SKM-1 treated with dmso at 0.1 percent for 144 hours (cell line): ENCODE data around the gene CLPTM1L.
"Not testable (repeated sequence)": the region's sequence is repeated elsewhere in the genome, so short reads cannot be mapped to it uniquely, and the experiment has no call there.

ENCODE experiments used
- DNase-seq: peaks from one replicate; lab custom pipeline; 2025; ENCODE audit not compliant: unreplicated experiment; lab: John Stamatoyannopoulos, UW

The CLPTM1L gene

GRCh38 chr5:1329111-1329579 lies 15.8 kb downstream of the CLPTM1L start:
- DNase-seq: no peak

GRCh38 chr5:1328237-1329110 lies 16.4 kb downstream of the CLPTM1L start:
- not testable (repeated sequence) for DNase-seq

GRCh38 chr5:1326901-1327756 lies 17.8 kb downstream of the CLPTM1L start:
- DNase-seq: not testable (repeated sequence)

GRCh38 chr5:1326532-1326875 lies 18.4 kb downstream of the CLPTM1L start:
- DNase-seq: not testable (repeated sequence)

GRCh38 chr5:1325870-1326531 lies 18.9 kb downstream of the CLPTM1L start:
- DNase-seq: no peak

GRCh38 chr5:1325191-1325741 lies 19.6 kb downstream of the CLPTM1L start:
- no peak for DNase-seq

GRCh38 chr5:1324719-1325190 lies 20.1 kb downstream of the CLPTM1L start:
- no peak for DNase-seq

- no peak for DNase-seq
These were observed 20.6 kb downstream of the CLPTM1L start for GRCh38 chr5:1324301-1324700.

- no peak for DNase-seq
These were observed 21.1 kb downstream of the CLPTM1L start for GRCh38 chr5:1323803-1324173.

- DNase-seq: no peak
These were observed 21.7 kb downstream of the CLPTM1L start for GRCh38 chr5:1322955-1323802.

GRCh38 chr5:1322036-1322900 lies 22.6 kb downstream of the CLPTM1L start:
- no peak for DNase-seq

GRCh38 chr5:1321576-1321975 lies 23.3 kb downstream of the CLPTM1L start:
- no peak for DNase-seq

- no peak for DNase-seq
These were observed 24.2 kb downstream of the CLPTM1L start for GRCh38 chr5:1320436-1321344.

GRCh38 chr5:1319436-1320256 lies 25.3 kb downstream of the CLPTM1L start:
- no peak for DNase-seq

- DNase-seq: no peak
These were observed 26.1 kb downstream of the CLPTM1L start for GRCh38 chr5:1318659-1319251.

- DNase-seq: no peak
These were observed 26.9 kb downstream of the CLPTM1L start for GRCh38 chr5:1317921-1318565.
